WERI-Rb-1 (cell line): ENCODE data around the gene STEAP2.

Experiments
- DNase-seq: peaks from one replicate; pipeline ENCODE4 v3.0.0-alpha.2; 2020
- H3K27ac ChIP-seq: fragments of 250-450 bp; sonication (Bioruptor Pico); 2 replicates; pipeline ENCODE4 v1.5.1; 2020; ENCODE audit warnings: mild to moderate bottlenecking, moderate library complexity
- H3K27me3 ChIP-seq: fragments of 250-450 bp; sonication (Bioruptor Pico); 2 replicates; pipeline ENCODE4 v1.5.1; 2021; ENCODE audit warnings: mild to moderate bottlenecking, low read depth, moderate library complexity; ENCODE audit not compliant: insufficient read depth, severe bottlenecking
- H3K36me3 ChIP-seq: fragments of 250-450 bp; sonication (Bioruptor Pico); 2 replicates; pipeline ENCODE4 v1.5.1; 2020; ENCODE audit warnings: mild to moderate bottlenecking, moderate library complexity
- H3K4me3 ChIP-seq: 2 replicates; pipeline ENCODE4 v1.5.1; 2011; ENCODE audit warnings: low read depth, mild to moderate bottlenecking, control low read depth, low read length
- H3K9me3 ChIP-seq: fragments of 250-450 bp; sonication (Bioruptor Pico); 2 replicates; pipeline ENCODE4 v1.5.1; 2021; ENCODE audit warnings: mild to moderate bottlenecking, moderate library complexity; ENCODE audit not compliant: severe bottlenecking
- CTCF ChIP-seq: IDR thresholded peaks from 2 replicates; pipeline ENCODE4 v1.5.1; 2011; ENCODE audit warnings: low read depth, mild to moderate bottlenecking, control low read depth, inconsistent platforms, low read length

Gene STEAP2

GRCh38 chr7:90243556-90243955 lies 32.0 kb downstream of the STEAP2 start:
- Histone ChIP-seq H3K27ac (no peak overlapping the region), H3K27me3 (no peaks in the 10 kb centered on the region), H3K36me3 (no peaks in the 10 kb centered on the region; the same call in 1 of the 2 replicates), H3K4me3 (no peak overlapping the region), H3K9me3 (no peaks in the 10 kb centered on the region)
- TF ChIP-seq CTCF = no peak
- no peak for DNase-seq

GRCh38 chr7:90244565-90244908 lies 33.0 kb downstream of the STEAP2 start:
- H3K27ac ChIP-seq = peak overlapping the region; percentile 59
- DNase-seq = no peak

GRCh38 chr7:90244909-90245851 lies 33.6 kb downstream of the STEAP2 start, which contains the start of gene CFAP69:
CFAP69 (plus strand) TSS chr7:90245174; CDS start chr7:90245425, 251 bp downstream.
- no peak for TF ChIP-seq CTCF
- no peaks in the 10 kb centered on the region; the same call in 1 of the 2 replicates for H3K36me3 ChIP-seq
- peak within 1 kb of the TSS; percentile 59 for H3K27ac ChIP-seq
- H3K27me3 ChIP-seq = no peaks in the 10 kb centered on the region
- peak within 1 kb of the TSS; percentile 63 for H3K4me3 ChIP-seq
- DNase-seq = peak; percentile 92
- H3K9me3 ChIP-seq = no peaks in the 10 kb centered on the region

More at GRCh38 chr7:90244565-90244908, 33.0 kb downstream of the STEAP2 start:
- TF ChIP-seq CTCF = no peak
- Histone ChIP-seq H3K36me3 (no peaks in the 10 kb centered on the region; the same call in 1 of the 2 replicates), H3K4me3 (peak overlapping the region; percentile 63), H3K27me3 (no peaks in the 10 kb centered on the region), H3K9me3 (no peaks in the 10 kb centered on the region)

- DNase-seq = no peak
- H3K36me3 ChIP-seq = no peaks in the 10 kb centered on the region; the same call in 1 of the 2 replicates
- no peaks in the 10 kb centered on the region for H3K27me3 ChIP-seq
- H3K9me3 ChIP-seq = no peaks in the 10 kb centered on the region
- H3K4me3 ChIP-seq = no peak overlapping the region
- no peak overlapping the region for H3K27ac ChIP-seq
- no peak for TF ChIP-seq CTCF
These were observed 34.6 kb downstream of the STEAP2 start for GRCh38 chr7:90246171-90246570.

- H3K4me3 ChIP-seq = no peak overlapping the region
- no peaks in the 10 kb centered on the region; the same call in 1 of the 2 replicates for H3K36me3 ChIP-seq
- H3K9me3 ChIP-seq = no peaks in the 10 kb centered on the region
- no peaks in the 10 kb centered on the region for H3K27me3 ChIP-seq
- H3K27ac ChIP-seq = no peak overlapping the region
- DNase-seq = no peak
- no peak for TF ChIP-seq CTCF
These were observed 37.2 kb downstream of the STEAP2 start for GRCh38 chr7:90248706-90249105.
